Activated CD8-positive, alpha-beta memory T cell treated with anti-CD3 and anti-CD28 coated beads for 24 hours (primary cell): ENCODE results near the gene ATP8B1.
"Not testable (repeated sequence)": the region's sequence is repeated elsewhere in the genome, so short reads cannot be mapped to it uniquely, and the experiment has no call there.

Experiments
- DNase-seq: peaks from one replicate; pipeline ENCODE4 v3.0.0-alpha.2; 2020

The ATP8B1 gene

DNA sequence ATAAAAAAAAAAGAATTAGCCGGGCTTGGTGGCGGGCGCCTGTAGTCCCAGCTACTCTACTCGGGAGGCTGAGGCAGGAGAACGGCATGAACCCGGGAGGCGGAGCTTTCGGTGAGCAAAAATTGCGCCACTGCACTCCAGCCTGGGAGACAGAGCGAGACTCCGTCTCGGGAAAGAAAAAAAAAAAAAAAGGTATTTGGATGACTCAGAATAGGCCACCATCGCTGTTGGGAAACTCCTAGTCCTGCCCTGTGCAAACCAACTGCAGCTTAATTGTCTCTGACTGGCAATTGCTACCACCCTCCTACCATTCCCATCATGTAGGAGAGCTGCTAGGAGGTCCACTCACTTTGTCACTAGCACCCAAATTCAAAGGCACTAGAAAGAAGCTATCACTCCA is 43.5 kb downstream of the ATP8B1 start:
- DNase-seq, result no peak

DNA sequence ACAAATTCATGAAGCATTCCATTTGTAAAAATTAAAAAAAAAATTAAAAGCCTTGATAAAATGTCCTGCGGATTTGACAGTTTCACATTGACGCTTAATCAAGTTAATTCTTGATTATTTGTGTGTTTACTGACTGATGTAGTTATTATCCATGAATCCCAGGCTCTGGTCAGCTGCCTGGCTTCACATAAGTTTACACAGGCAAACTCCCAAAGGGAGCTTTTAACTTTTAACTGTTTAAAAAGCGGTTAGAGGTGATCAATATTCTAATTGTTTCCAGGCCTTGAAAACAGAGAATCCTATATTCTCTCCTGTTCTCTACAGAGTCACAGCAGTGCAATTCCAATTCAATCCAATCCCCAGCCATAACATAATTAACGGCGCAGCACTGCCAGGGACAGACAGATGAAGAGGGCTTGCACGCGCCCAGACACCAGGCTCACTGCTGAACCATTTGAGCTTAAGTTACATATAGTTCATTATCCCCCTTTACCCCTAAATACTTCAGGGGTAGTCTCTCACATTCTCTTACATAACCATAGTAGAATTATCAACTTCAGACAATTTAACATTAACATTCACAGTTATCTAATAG is 47.5 kb downstream of the ATP8B1 start:
- no peak for DNase-seq

DNA sequence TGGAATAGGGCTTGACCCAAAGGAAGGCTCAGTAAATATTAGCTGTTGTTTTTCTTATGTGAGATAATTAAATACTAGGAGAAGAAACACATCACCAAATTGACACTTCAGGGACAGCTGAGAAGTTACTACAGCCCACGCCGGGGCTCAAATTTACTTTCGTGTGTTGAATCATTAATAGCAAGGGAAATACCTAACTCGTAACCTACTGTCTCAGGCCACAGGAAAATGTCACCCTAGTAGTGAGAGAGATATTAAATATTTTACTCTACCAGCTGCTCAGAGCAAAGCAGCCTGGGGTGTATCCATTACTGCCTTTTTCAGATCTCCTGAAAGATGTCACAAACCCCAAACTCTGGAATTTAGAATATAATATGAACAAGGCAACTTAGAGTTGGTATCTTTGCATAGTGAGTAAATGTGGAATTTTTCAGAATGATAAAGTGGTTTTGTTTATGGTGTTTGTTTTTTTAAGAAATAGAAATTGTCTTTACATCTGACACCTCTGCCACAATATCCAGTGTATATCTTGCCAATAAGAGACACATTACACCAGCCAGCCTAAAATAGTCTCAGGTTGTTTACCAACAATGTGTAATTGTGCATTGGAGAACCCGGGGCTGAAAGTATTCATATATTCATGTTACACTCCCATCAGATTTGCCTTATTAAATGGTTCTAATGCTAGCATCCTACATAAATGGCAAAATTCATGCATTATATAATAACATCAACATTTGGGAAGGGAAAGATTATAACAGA is 48.4 kb downstream of the ATP8B1 start:
- DNase-seq, result no peak

DNA sequence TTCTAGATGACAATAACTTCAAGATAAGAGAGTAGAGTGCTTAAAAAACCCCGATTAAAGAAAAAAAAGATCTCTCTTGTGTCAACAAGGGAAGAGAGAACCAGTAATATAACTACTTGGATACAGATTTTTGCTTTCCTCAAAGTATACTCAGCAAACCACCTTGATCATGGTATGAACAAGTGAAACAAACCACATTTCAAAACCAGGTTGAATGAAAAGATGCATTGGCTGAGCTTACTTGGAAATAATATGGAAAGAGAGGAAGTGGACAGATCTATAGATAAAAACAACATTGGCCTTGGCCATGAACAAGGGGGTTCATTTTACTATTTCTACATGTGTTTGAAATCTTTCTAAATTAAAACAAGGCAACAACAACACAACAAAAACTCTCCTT is 50.1 kb downstream of the ATP8B1 start:
- no peak for DNase-seq

DNA sequence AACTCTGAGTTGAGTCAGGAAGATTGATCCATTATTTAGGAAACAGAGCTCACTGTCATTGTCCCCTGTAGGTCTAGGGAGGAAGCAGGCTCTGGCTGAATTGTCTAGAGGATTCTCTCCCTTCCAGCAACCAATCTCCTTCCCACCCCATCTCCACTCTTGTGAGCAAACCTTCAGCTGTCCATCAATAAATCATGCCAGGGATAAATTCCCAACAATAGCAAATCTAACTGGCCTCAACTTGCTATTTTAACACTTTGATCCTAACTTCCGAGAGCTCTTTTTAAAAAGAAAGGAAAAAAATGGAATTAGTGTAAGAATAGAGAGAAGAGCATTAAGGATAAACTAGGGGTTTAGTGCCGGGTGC is 53.5 kb downstream of the ATP8B1 start:
- no peak for DNase-seq

DNA sequence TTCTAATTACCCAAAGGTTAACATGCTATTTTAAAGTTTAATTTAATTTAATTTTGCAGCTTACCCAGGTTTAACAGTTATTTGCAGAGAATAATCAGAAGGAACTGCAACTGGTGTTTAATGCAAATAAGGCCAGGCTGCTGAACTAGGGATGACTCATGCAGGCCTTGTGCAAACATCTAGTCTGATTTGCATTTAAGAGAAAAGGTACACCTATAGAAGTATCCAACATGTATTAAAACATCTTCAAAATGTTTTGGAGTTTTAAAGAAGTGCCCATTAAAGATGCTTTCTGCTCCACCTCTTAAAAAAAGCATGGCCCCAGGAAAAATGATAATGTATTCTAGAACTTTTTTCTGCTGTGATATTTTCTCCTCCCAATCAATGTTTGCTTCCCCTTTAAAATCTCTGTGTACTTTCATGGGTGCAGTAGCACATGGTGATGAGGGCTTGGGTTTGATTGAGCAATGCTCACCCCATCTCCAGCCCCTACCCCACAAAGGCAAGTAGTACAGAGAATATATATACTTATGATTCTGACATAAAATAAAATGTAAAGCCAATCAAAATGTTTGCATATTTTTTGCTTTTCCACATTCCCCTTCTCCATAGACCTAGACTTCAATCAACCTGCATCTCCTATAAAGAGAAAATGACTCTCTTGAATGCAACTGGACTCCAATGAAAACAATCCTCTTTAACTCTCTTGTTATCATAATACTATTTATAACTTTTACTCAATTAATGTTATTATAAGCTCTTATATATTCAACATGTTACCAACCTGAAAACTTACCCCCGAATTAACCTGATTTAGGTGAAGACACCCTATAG is 54.1 kb downstream of the ATP8B1 start:
- no peak for DNase-seq

DNA sequence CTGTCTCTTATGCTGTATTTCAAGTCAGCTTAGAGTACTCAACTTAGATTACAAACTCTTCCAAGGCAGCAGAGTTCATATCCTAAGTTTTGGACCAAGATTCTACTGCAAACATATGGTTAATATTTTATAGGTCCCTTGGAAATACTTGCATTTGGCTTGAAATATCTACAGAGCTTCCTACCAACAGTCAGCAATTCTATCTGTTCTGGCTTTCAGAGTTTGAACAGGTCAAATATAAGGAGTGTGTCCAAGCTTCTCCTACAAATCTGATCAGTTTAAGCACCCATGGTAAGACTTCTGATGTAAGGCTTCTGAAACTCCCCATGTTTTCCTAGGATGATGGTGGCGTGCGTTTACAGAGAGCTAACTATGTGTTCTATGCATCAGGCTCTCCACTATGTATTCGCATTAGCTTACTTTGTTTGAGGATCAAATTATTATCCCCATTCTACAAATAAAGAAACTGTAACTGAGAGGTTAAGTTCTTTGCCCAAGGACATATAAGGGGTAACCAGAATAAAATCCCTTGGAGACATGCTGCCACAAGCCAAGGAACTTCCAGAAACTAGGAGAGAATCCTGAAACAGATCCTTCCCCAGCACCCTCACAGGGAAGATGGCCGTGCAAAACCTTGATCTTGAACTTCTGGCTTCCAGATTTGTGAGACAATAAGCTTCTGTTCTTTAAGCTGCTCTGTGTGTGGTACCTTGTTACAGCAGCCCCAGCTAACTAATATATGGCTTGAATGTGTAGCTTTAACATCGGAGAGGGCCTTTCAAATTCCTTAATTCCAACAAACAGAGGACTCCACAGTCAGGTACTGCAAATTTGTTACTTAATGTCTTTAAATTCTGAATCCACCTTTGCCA is 55.1 kb downstream of the ATP8B1 start:
- DNase-seq, result no peak

DNA sequence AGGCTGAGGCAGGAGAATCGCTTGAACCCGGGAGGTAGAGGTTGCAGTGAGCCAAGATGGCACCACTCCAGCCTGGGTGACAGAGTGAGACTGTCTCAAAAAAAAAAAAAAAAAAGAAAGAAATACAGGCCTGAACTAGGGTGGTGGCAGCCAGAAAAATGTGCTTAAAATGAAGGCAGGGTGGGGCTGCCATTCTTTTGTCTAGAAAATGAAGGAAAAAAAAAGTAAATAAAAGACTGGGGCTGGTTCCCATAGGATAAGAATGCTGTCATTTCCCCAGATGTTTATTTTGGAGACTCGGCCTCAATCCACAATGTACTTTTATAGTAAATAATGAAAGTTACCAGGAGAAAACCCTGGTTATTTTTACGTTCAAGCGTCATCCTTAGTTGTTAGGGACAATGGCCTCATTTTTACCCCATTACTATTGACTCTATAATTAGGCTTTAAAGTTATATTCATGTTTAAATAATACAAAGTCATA is 58.9 kb downstream of the ATP8B1 start:
- no peak for DNase-seq

DNA sequence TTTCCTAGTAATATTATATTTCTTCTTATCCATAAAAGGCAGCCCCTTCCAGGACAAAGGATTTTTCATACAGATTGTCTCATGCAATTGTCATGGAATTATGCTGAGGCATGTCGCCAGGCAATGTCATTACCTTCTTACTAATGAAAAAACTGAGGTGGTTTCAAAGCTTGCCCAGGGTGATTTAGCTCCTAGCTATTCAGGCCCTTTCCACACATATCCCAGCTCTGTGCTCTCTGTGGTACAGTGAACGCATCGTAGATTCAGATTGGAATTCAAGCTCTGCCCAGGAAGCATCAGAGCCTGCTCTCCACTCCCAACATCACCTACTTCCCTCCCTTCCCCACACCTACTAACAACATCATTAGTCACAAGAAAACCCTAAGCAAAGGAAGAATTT is 60.1 kb downstream of the ATP8B1 start:
- no peak for DNase-seq

DNA sequence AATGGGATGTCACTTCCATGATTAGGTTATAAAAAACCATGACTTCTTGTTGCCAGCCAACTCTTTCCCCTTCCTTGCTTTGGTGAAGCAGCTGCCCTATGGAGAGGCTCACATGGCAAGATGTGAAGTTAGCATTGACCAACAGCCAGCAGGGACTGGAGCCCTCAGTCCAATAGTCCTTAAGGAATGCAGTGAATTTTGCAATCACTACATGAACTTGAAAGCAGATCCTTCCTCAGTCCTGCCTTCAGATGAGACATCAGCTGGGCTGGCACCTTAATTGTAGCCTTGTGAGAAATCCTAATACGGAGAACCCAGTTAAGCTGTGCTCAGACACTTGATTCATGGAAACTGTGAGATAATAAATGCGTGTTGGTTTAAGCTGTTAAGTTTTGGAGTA is 61.8 kb downstream of the ATP8B1 start:
- DNase-seq, result no peak

DNA sequence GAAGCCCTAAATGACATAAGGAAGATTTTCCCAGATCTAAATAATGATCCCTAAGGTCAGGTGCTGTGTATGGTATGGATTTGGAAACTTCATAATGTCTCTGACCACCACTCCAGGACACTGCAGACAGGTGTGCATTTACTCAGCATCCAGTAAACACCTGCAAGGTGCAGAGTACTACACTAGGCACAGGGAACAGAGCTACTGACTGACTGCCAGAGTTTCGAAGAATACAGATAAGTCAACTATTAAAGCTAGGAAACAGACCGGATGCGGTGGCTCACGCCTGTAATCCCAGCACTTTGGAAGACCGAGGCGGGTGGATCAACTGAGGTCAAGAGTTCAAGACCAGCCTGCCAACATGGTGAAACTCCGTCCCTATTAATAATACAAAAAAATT is 65.0 kb downstream of the ATP8B1 start:
- DNase-seq, result no peak

DNA sequence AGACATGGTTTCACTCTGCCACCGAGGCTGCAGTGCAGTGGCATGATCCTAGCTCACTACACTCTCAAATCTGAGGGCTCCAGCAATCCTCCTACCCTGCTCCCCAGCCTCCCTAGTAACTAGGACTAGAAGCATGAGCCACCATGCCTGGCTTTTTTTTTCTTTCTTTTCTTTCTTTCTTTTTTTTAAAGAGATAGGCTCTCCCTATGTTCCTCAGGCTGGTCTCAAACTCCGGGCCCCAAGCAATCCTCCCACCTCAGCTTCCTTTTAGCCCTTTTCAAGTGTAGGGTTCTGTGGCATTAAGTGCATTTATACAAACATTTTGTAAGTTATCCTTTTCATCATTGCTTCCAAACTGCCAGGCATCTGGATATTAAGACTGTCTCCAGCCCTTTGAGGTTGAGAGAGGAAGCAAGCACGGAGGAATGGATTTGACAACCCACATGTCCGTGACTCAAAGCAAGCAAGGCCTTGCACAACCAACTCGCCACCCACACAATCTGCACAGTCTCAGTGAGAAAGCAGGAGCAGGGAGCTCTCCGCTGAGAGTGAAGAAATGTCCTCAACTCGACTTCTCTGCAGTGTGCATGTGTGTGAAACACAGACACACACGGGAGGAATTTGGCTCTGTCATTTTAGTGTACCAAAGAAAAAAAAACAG is 65.6 kb downstream of the ATP8B1 start:
- DNase-seq, result no peak

DNA sequence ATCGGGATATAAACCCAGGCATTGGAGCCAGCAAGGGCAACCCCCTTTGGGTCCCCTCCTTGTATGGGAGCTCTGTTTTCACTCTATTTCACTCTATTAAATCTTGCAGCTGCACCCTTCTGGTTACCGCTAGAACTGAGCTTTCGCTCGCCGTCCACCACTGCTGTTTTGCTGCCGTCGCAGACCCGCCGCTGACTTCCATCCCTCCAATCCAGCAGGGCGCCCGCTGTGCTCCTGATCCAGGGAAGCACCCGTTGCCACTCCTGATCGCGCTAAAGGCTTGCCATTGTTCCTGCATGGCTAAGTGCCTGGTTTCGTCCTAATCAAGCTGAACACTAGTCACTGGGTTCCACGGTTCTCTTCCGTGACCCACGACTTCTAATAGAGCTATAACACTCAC is 68.1 kb downstream of the ATP8B1 start:
- not testable (repeated sequence) for DNase-seq

DNA sequence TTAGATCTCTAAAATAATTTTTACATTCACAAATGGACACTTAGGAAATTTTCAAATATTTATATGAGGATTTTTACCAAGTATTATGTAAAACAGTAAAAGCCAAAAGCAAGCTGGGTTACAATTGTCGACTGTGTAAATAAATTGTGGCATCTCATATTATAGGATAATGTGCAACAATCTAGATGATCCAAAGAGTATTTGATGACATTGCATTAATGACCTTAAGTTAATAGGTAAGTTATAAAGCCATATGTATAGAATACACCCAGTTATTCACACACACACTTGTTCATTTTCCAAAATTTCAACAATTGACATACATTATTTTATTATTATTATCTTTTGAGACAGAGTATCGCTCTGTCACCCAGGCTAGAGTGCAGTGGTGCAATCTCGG is 69.3 kb downstream of the ATP8B1 start:
- DNase-seq, result no peak

DNA sequence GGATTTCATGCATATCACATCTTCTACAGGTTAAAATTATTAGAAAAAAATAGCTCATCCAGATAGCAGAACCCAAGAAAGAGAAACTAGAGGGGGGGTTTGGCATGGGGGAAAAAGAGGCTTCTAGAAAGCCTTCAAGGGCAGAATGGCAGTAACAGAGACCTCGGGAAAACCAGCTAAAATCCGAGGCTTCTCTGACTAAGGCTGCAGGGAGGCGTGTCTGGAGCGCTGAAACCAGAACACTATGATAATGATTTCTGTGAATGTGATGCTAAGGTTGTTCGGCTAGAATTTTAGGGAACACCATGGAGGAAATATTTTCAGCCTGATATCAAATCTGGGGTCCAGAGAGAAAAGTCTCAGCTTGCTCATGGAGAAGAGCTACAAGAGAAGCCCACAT is 73.0 kb downstream of the ATP8B1 start:
- DNase-seq, result no peak

DNA sequence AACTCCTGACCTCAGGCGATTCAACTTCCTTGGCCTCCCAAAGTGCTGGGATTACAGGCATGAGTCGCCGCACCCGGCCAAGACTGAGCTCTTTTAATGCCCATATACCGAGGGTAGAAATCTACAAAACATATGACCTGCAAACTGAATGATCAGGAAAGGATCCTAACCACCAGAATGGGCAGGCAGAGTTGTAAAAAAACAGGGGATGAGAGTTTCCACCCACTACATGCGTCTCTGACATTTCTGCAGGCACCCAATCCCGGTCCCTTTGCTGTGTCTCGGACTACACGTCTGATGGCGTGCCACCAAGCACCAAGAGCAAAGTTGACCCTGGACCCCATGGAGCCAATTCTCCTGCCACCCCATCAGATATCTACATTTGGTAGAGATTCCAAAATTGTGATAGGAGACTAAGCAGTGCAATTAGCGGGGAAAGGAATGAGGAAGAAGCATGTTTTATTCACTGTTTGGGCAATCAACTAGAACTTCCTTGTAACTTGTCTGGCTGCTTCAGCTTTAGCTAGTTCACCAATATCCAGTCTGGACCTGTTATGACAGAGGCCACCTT is 74.1 kb downstream of the ATP8B1 start:
- no peak for DNase-seq

DNA sequence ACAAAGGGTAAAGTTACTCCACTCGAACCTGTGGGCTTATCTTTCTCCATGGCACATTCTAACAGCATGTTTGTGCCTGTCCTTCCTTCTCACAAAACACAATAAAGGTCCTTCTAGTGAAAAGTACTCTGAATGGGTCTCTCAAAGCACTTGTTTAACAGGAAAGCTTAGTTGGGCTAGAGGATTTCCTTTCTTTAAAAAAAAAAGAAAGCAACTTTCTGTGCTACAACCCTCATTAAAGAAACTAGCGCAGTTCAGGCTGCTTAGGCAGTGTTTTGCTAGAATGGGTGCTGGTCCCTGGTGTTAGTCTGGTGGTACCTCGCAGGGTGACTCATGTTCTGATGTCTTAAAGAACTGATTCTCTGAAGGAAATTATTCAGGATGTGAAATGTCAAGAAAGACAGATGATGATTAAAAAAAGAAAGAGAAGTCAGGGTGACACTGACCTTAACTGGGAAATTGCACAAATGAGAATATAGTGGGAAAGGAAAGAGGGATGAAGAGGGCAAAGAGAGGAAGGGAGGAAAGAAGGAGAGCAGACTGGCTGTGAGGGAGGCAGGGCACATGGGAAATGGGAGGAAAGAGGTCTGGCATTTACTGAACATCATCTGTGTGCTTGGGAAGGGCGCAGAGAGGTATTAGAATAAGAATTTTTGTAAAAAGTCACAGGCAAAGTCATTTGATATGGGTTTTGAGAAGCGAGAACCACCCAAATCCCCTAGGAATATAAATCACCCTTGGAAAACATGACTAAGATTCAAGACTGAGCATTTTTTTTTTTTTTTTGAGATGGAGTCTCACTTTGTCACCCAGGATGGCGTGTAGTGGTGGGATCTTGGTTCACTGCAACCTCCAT is 74.9 kb downstream of the ATP8B1 start:
- DNase-seq, result no peak

DNA sequence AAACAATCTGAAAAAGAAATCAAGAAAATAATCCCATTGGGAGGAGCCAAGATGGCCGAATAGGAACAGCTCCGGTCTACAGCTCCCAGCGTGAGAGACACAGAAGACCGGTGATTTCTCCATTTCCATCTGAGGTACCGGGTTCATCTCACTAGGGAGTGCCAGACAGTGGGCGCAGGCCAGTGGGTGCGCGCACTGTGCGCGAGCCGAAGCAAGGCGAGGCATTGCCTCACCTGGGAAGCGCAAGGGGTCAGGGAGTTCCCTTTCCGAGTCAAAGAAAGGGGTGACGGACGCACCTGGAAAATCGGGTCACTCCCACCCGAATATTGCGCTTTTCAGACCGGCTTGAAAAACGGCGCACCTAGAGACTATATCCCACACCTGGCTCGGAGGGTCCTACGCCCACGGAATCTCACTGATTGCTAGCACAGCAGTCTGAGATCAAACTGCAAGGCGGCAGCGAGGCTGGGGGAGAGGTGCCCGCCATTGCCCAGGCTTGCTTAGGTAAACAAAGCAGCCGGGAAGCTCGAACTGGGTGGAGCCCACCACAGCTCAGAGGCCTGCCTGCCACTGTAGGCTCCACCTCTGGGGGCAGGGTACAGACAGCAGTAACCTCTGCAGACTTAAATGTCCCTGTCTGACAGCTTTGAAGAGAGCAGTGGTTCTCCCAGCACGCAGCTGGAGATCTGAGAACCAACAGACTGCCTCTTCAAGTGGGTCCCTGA is 83.7 kb downstream of the ATP8B1 start:
- not testable (repeated sequence) for DNase-seq

DNA sequence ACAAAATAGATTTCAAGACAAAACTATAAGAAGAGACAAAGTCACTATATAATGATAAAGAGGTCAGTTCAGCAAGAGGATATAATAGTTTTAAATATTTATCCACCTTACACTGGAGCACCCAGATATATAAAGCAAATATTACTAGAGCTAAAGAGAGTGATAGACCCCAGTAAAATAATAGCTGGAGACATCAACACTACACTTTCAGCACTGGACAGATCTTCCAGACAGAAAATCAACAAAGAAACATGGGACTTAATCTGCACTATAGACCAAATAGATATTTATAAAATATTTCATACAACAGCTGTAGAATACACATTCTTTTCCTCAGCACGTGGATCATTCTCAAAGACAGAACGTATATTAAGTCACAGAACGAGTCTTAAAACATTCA is 86.6 kb downstream of the ATP8B1 start:
- DNase-seq, result no peak

DNA sequence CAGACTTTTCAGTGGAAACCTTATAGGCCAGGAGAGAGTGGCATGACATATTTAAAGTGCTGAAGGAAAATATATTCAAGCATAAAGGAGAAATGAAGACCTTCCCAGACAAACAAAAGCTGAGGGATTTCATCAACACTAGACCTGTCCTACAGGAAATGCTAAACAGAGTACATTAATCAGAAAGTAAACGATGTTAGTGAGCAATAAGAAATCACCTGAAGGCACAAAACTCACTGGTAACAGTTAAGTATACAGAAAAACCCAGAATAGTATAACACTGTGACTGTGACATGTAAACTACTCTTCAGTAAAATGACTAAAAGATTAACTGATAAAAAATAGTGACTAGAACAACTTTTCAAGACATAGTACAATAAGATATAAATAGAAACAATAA is 87.4 kb downstream of the ATP8B1 start:
- no peak for DNase-seq
